K562 (cell line): ENCODE results near the gene SNX14. TPM values are rescaled to one million over a fixed set of nuclear protein-coding genes. Genes with fewer than 3 reads are reported as not detected.
A peak's percentile ranks its signal among the peaks of the same experiment; 100 is the strongest.

ENCODE experiments used
- BRF1 ChIP-seq: IDR thresholded peaks from 3 replicates; pipeline ENCODE4 v1.6.1; 2011; ENCODE audit warnings: borderline replicate concordance, mild to moderate bottlenecking; ENCODE audit not compliant: insufficient read length; ENCODE audit errors: extremely low read depth
- E2F1 ChIP-seq: sonication (generic); formaldehyde crosslinking; IDR thresholded peaks from 2 replicates; pipeline ENCODE4 v1.8.1; 2023; ENCODE audit warnings: mild to moderate bottlenecking, missing genetic modification reagents, moderate library complexity
- GATAD2A ChIP-seq: fragments of 450-650 bp; IDR thresholded peaks from 2 replicates; pipeline ENCODE4 v1.6.1; 2017
- HINFP ChIP-seq: fragments of 450-650 bp; conservative IDR thresholded peaks from 2 replicates; pipeline ENCODE4 v1.6.1; 2016; ENCODE audit warnings: missing genetic modification characterization, low read depth, mild to moderate bottlenecking, control low read depth, missing compliant biosample characterization
- HMBOX1 ChIP-seq: sonication (generic); IDR thresholded peaks from 2 replicates; pipeline ENCODE4 v1.6.1; 2016
- LEF1 ChIP-seq: fragments of 450-650 bp; IDR thresholded peaks from 2 replicates; pipeline ENCODE4 v1.6.1; 2016; ENCODE audit warnings: mild to moderate bottlenecking
- MLX ChIP-seq, 2 experiments: fragments of 450-650 bp in 1 of 2; sonication (generic) in 1 of 2; formaldehyde crosslinking; conservative IDR thresholded peaks; 2 replicates each; pipeline versions ENCODE4 v1.4.0 to v1.8.1; 2020 to 2022; ENCODE audit warnings: mild to moderate bottlenecking in 1 of 2, missing genetic modification reagents in 1 of 2
- PHF8 ChIP-seq: fragments of 200-600 bp; sonication (generic); IDR thresholded peaks from 2 replicates; pipeline ENCODE4 v1.6.1; 2012; ENCODE audit warnings: mixed run types, mild to moderate bottlenecking, inconsistent platforms, low read length, moderate library complexity, borderline replicate concordance
- RNF2 ChIP-seq: sonication (generic); IDR thresholded peaks from 2 replicates; pipeline ENCODE4 v1.6.1; 2016
- SP1 ChIP-seq: sonication (generic); formaldehyde crosslinking; IDR thresholded peaks from 2 replicates; pipeline ENCODE4 v1.8.1; 2022; ENCODE audit warnings: mild to moderate bottlenecking, missing genetic modification reagents
- SRSF3 ChIP-seq: fragments of 200-400 bp; formaldehyde crosslinking; IDR thresholded peaks from 2 replicates; pipeline ENCODE4 v1.6.1; 2016; ENCODE audit warnings: mild to moderate bottlenecking, low read length, moderate library complexity; ENCODE audit not compliant: insufficient read depth
- U2AF1 ChIP-seq: fragments of 200-400 bp; formaldehyde crosslinking; optimal IDR thresholded peaks from 2 replicates; pipeline ENCODE3; 2017; ENCODE audit warnings: mild to moderate bottlenecking, low read depth, low read length, moderate library complexity
- ZFPM2 ChIP-seq: fragments of 250-450 bp; sonication (Bioruptor Pico); IDR thresholded peaks from 2 replicates; pipeline ENCODE4 v1.5.1; 2022; ENCODE audit warnings: mild to moderate bottlenecking
- ZNF253 ChIP-seq: fragments of 250-450 bp; sonication (Bioruptor Pico); conservative IDR thresholded peaks from 2 replicates; pipeline ENCODE4 v1.6.1; 2021; ENCODE audit warnings: mild to moderate bottlenecking
- polyA plus RNA-seq, 8 experiments: library from polyadenylated mRNA; depleted of rRNA in 4 of 8; stranded (reverse) in 5 of 8; unstranded in 3 of 8; fragments of >200 nt; fragmentation: Nextera tagmentation in 2 of 8; fragmentation: Illumina TruSeq in 1 of 8; extraction: Ambion mirVana in 2 of 8; extraction: Trizol in 1 of 8; gene quantifications; 2 replicates each; pipeline versions ENCODE4 v1.2.1 to v1.2.3, GENCODE V29; 2011 to 2014; ENCODE audit warnings: inconsistent platforms in 1 of 8, missing spikeins in 1 of 8
- total RNA-seq, 7 experiments: library from RNA; depleted of rRNA in 6 of 7; stranded (reverse); fragments of >200 nt in 6 of 7; fragmentation: Illumina TruSeq in 2 of 7; extraction: Trizol in 2 of 7; gene quantifications; 2 replicates each; pipeline versions ENCODE4 v1.2.1 to v1.2.3, GENCODE V29; 2011 to 2021; ENCODE audit warnings: low replicate concordance in 1 of 7
- TF ChIP-seq, protein P1 (sequence below): sonication (generic); formaldehyde crosslinking; IDR thresholded peaks from 2 replicates; pipeline ENCODE4 v1.8.0; 2023; ENCODE audit warnings: mild to moderate bottlenecking, missing genetic modification reagents
- TF ChIP-seq, protein P2 (sequence below): fragments of 250-450 bp; sonication (Bioruptor Pico); IDR thresholded peaks from 2 replicates; pipeline ENCODE4 v1.8.0; 2021; ENCODE audit warnings: mild to moderate bottlenecking, moderate library complexity

The SNX14 gene
- total and polyA plus RNA-seq, 9 of the 15 experiments (the other 6 are each of a cell fraction or from before 2014, with no cell fraction given): 46.5 to 140 (median 71.2) TPM

- TF ChIP-seq LEF1 (no peak), MLX (CRISPR knock-in tag; conservative IDR thresholded peaks at IDR 0.05) (no peak), PHF8 (peak; percentile 95), RNF2 (peak; percentile 78), U2AF1 (no peak), E2F1 (CRISPR knock-in tag) (no peak; the same call in 1 of the 2 replicates), HINFP (no peak), SRSF3 (no peak), ZFPM2 (CRISPR knock-in tag) (no peak), BRF1 (no peak), ZNF253 (CRISPR knock-in tag) (no peak), GATAD2A (no peak), SP1 (CRISPR knock-in tag) (peak; percentile 60), HMBOX1 (no peak)
- TF ChIP-seq, protein P1, sequence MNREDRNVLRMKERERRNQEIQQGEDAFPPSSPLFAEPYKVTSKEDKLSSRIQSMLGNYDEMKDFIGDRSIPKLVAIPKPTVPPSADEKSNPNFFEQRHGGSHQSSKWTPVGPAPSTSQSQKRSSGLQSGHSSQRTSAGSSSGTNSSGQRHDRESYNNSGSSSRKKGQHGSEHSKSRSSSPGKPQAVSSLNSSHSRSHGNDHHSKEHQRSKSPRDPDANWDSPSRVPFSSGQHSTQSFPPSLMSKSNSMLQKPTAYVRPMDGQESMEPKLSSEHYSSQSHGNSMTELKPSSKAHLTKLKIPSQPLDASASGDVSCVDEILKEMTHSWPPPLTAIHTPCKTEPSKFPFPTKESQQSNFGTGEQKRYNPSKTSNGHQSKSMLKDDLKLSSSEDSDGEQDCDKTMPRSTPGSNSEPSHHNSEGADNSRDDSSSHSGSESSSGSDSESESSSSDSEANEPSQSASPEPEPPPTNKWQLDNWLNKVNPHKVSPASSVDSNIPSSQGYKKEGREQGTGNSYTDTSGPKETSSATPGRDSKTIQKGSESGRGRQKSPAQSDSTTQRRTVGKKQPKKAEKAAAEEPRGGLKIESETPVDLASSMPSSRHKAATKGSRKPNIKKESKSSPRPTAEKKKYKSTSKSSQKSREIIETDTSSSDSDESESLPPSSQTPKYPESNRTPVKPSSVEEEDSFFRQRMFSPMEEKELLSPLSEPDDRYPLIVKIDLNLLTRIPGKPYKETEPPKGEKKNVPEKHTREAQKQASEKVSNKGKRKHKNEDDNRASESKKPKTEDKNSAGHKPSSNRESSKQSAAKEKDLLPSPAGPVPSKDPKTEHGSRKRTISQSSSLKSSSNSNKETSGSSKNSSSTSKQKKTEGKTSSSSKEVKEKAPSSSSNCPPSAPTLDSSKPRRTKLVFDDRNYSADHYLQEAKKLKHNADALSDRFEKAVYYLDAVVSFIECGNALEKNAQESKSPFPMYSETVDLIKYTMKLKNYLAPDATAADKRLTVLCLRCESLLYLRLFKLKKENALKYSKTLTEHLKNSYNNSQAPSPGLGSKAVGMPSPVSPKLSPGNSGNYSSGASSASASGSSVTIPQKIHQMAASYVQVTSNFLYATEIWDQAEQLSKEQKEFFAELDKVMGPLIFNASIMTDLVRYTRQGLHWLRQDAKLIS (CRISPR knock-in tag): peak; percentile 28; the same call in 1 of the 2 replicates
- TF ChIP-seq, protein P2, sequence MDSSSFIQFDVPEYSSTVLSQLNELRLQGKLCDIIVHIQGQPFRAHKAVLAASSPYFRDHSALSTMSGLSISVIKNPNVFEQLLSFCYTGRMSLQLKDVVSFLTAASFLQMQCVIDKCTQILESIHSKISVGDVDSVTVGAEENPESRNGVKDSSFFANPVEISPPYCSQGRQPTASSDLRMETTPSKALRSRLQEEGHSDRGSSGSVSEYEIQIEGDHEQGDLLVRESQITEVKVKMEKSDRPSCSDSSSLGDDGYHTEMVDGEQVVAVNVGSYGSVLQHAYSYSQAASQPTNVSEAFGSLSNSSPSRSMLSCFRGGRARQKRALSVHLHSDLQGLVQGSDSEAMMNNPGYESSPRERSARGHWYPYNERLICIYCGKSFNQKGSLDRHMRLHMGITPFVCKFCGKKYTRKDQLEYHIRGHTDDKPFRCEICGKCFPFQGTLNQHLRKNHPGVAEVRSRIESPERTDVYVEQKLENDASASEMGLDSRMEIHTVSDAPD (CRISPR knock-in tag): no peak
These were observed at the start of gene SNX14 (continued) for GRCh38 chr6:85593438-85594196.
